ENCODE results near the gene DNAH17. TPM values are rescaled to one million over a fixed set of nuclear protein-coding genes. Genes with fewer than 3 reads are reported as not detected.

Gene DNAH17
- total RNA-seq, 1 donor from 2014 or later = not detected

- intact Hi-C loops (cut with micrococcal nuclease) = no loop called here
- DNase-seq (no peak), ATAC-seq (no peak)
Observed at GRCh38 chr17:78608122-78608803, 31.1 kb upstream of the DNAH17 start.

- DNase-seq = no peak
- ATAC-seq = no peak
- intact Hi-C loops (cut with micrococcal nuclease) = no loop called here
Observed at GRCh38 chr17:78607038-78607437, 29.8 kb upstream of the DNAH17 start.

- intact Hi-C loops (cut with micrococcal nuclease) = no loop called here
- ATAC-seq = no peak
Observed at GRCh38 chr17:78605886-78606285, 28.7 kb upstream of the DNAH17 start.

GRCh38 chr17:78605429-78605828, 28.2 kb upstream of the DNAH17 start:
- DNase-seq = no peak
- ATAC-seq = no peak
- intact Hi-C loops (cut with micrococcal nuclease) = no loop called here

More at GRCh38 chr17:78605886-78606285, 28.7 kb upstream of the DNAH17 start:
- DNase-seq = no peak

- no peak for ATAC-seq
- intact Hi-C loops (cut with micrococcal nuclease) = no loop called here
Observed at GRCh38 chr17:78602246-78602645, 25.1 kb upstream of the DNAH17 start.

GRCh38 chr17:78601577-78602190, 24.5 kb upstream of the DNAH17 start:
- intact Hi-C loops (cut with micrococcal nuclease) = no loop called here
- DNase-seq (no peak), ATAC-seq (no peak)

More at GRCh38 chr17:78602246-78602645, 25.1 kb upstream of the DNAH17 start:
- DNase-seq = no peak

GRCh38 chr17:78600181-78600721, 23.1 kb upstream of the DNAH17 start:
- peak; percentile 68 for ATAC-seq
- intact Hi-C loops (cut with micrococcal nuclease) = no loop called here
- peak; percentile 44 for DNase-seq

GRCh38 chr17:78599419-78599818, 22.2 kb upstream of the DNAH17 start:
- ATAC-seq (peak; percentile 29), DNase-seq (no peak)
- intact Hi-C loops (cut with micrococcal nuclease) = no loop called here

GRCh38 chr17:78598013-78598471, 20.8 kb upstream of the DNAH17 start:
- intact Hi-C loops (cut with micrococcal nuclease) = no loop called here
- no peak for DNase-seq
- peak; percentile 33 for ATAC-seq

GRCh38 chr17:78596871-78597764, 19.9 kb upstream of the DNAH17 start:
- DNase-seq (no peak), ATAC-seq (no peak)
- intact Hi-C loops (cut with micrococcal nuclease) = no loop called here

- DNase-seq (no peak), ATAC-seq (no peak)
- intact Hi-C loops (cut with micrococcal nuclease) = no loop called here
Observed at GRCh38 chr17:78595135-78595810, 18.1 kb upstream of the DNAH17 start.

- no peak for DNase-seq
- intact Hi-C loops (cut with micrococcal nuclease) = no loop called here
- no peak for ATAC-seq
Observed at GRCh38 chr17:78592991-78593329, 15.8 kb upstream of the DNAH17 start.

GRCh38 chr17:78591263-78591671, 14.1 kb upstream of the DNAH17 start:
- no peak for DNase-seq
- intact Hi-C loops (cut with micrococcal nuclease) = no loop called here
- ATAC-seq = no peak

- intact Hi-C loops (cut with micrococcal nuclease) = no loop called here
- ATAC-seq (no peak), DNase-seq (no peak)
Observed at GRCh38 chr17:78589885-78590284, 12.7 kb upstream of the DNAH17 start.

- intact Hi-C loops (cut with micrococcal nuclease) = no loop called here
- DNase-seq (no peak), ATAC-seq (no peak)
Observed at GRCh38 chr17:78589031-78589675, 12.0 kb upstream of the DNAH17 start.

- DNase-seq (no peak), ATAC-seq (no peak)
- intact Hi-C loops (cut with micrococcal nuclease) = no loop called here
Observed at GRCh38 chr17:78588258-78589030, 11.2 kb upstream of the DNAH17 start.

- no peak for DNase-seq
- ATAC-seq = no peak
- intact Hi-C loops (cut with micrococcal nuclease) = no loop called here
Observed at GRCh38 chr17:78585006-78585630, 7.9 kb upstream of the DNAH17 start.

- intact Hi-C loops (cut with micrococcal nuclease) = no loop called here
- ATAC-seq (no peak), DNase-seq (no peak)
Observed at GRCh38 chr17:78583091-78583490, 5.9 kb upstream of the DNAH17 start.

Data from left ventricle myocardium superior (tissue), 1 donor.